ENCODE results near the gene HLA-G.

HLA-G gene

DNA sequence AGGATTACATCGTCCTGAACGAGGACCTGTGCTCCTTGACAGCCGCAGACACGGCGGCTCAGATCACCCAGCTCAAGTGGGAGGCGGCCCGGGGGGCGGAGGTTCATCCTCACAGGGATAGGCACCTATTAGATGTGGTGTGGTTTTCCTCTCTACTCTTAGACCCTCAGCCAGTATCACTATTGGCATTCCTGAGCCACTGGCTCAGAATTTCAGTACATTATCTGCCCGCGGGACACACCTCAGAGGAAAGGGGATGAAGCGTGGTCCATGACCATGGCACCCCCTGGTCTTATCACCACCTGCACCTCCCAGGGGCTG lies 34.6 kb upstream of the HLA-G start:
- Histone ChIP-seq H3K79me2 (ENCODE audit: insufficient read depth, low read length) (no peaks in the 10 kb centered on the region), H3K27me3 (ENCODE audit: insufficient read depth, low read length, poor library complexity) (peaks cover 13% of the 10 kb centered on the region), H3K9ac (ENCODE audit: low read depth, low read length) (no peak overlapping the region), H3K9me3 (ENCODE audit: insufficient read depth, low read length, severe bottlenecking) (no peaks in the 10 kb centered on the region), H3K27ac (ENCODE audit: low read length) (no peak overlapping the region), H3K36me3 (ENCODE audit: insufficient read depth, low read length) (no peaks in the 10 kb centered on the region), H3K4me2 (ENCODE audit: insufficient read depth, low read length) (no peak overlapping the region), H3K4me1 (ENCODE audit: insufficient read depth, low read length) (no peaks in the 10 kb centered on the region), H2AFZ (ENCODE audit: low read depth, low read length) (no peak overlapping the region), H3K4me3 (ENCODE audit: low read depth in 1 of 2, low read length in 2 of 2) (no peak overlapping the region), H4K20me1 (ENCODE audit: insufficient read depth, low read length) (no peaks in the 10 kb centered on the region)
- no peak for DNase-seq
- no peak for TF ChIP-seq EZH2 (IDR thresholded peaks at IDR 0.05; ENCODE audit: borderline replicate concordance, low read depth, low read length, severe bottlenecking)
- TF ChIP-seq, protein P1, sequence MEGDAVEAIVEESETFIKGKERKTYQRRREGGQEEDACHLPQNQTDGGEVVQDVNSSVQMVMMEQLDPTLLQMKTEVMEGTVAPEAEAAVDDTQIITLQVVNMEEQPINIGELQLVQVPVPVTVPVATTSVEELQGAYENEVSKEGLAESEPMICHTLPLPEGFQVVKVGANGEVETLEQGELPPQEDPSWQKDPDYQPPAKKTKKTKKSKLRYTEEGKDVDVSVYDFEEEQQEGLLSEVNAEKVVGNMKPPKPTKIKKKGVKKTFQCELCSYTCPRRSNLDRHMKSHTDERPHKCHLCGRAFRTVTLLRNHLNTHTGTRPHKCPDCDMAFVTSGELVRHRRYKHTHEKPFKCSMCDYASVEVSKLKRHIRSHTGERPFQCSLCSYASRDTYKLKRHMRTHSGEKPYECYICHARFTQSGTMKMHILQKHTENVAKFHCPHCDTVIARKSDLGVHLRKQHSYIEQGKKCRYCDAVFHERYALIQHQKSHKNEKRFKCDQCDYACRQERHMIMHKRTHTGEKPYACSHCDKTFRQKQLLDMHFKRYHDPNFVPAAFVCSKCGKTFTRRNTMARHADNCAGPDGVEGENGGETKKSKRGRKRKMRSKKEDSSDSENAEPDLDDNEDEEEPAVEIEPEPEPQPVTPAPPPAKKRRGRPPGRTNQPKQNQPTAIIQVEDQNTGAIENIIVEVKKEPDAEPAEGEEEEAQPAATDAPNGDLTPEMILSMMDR (IDR thresholded peaks at IDR 0.05; ENCODE audit: borderline replicate concordance, extremely low read depth, low read length, poor library complexity, severe bottlenecking) = no peak
- ATAC-seq (ENCODE audit: insufficient read depth, low read depth) = no peak

DNA sequence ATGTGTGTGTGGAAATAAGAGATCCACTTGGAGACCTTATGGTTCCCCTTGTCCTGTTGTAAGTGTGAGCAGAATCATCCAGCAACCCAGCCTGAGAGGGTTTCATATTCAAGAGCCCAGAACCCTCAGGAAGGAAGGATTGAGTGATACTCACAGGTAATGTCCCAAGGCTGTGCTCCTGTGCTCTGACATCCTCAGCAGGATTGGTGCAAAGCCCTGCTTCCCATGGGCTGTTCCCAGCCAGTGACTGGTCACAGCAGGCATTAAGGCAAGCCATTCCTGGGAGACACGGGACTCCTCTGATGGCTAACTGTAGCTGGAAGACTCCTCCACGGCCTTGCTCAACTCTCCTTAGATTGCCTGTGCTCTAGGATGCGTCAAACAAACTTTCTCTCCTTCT lies 33.8 kb upstream of the HLA-G start:
- Histone ChIP-seq H3K36me3 (ENCODE audit: insufficient read depth, low read length) (no peaks in the 10 kb centered on the region), H3K4me1 (ENCODE audit: insufficient read depth, low read length) (no peaks in the 10 kb centered on the region), H3K79me2 (ENCODE audit: insufficient read depth, low read length) (no peaks in the 10 kb centered on the region), H3K4me2 (ENCODE audit: insufficient read depth, low read length) (no peak overlapping the region), H3K27me3 (ENCODE audit: insufficient read depth, low read length, poor library complexity) (peaks cover 13% of the 10 kb centered on the region), H2AFZ (ENCODE audit: low read depth, low read length) (no peak overlapping the region), H4K20me1 (ENCODE audit: insufficient read depth, low read length) (no peaks in the 10 kb centered on the region), H3K9ac (ENCODE audit: low read depth, low read length) (no peak overlapping the region), H3K4me3 (ENCODE audit: low read depth in 1 of 2, low read length in 2 of 2) (no peak overlapping the region), H3K27ac (ENCODE audit: low read length) (no peak overlapping the region), H3K9me3 (ENCODE audit: insufficient read depth, low read length, severe bottlenecking) (no peaks in the 10 kb centered on the region)
- no peak for DNase-seq
- ATAC-seq (ENCODE audit: insufficient read depth, low read depth) = no peak
- TF ChIP-seq EZH2 (IDR thresholded peaks at IDR 0.05; ENCODE audit: borderline replicate concordance, low read depth, low read length, severe bottlenecking) = no peak
- TF ChIP-seq, protein P1 (IDR thresholded peaks at IDR 0.05; ENCODE audit: borderline replicate concordance, extremely low read depth, low read length, poor library complexity, severe bottlenecking) = no peak

DNA sequence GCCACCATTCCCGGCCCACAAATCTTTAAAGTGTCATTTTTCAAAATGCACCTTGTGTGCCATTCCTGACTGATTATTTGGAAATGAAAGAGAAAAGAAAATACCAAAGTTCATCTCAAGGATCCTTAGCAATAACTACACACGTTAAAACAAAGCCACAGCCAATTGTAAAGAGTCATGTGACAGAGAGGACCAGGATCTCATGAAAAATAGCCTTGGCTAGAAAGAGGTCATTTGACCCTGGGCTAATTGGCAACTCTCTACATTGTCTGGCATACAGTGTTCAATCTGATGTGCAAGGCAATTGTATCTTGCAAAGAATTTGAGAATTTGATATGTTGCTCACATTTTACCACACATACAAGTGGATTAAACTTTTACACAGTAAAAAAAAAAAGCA lies 31.6 kb upstream of the HLA-G start:
- H3K79me2 ChIP-seq (ENCODE audit: insufficient read depth, low read length) = no peaks in the 10 kb centered on the region
- TF ChIP-seq EZH2 (IDR thresholded peaks at IDR 0.05; ENCODE audit: borderline replicate concordance, low read depth, low read length, severe bottlenecking) = no peak
- TF ChIP-seq, protein P1 (IDR thresholded peaks at IDR 0.05; ENCODE audit: borderline replicate concordance, extremely low read depth, low read length, poor library complexity, severe bottlenecking) = no peak
- H3K4me2 ChIP-seq (ENCODE audit: insufficient read depth, low read length) = no peak overlapping the region
- no peaks in the 10 kb centered on the region for H3K4me1 ChIP-seq (ENCODE audit: insufficient read depth, low read length)
- no peak for ATAC-seq (ENCODE audit: insufficient read depth, low read depth)
- no peak for DNase-seq
- H3K9me3 ChIP-seq (ENCODE audit: insufficient read depth, low read length, severe bottlenecking) = no peaks in the 10 kb centered on the region
- peaks cover 13% of the 10 kb centered on the region for H3K27me3 ChIP-seq (ENCODE audit: insufficient read depth, low read length, poor library complexity)
- no peak overlapping the region for H3K4me3 ChIP-seq (ENCODE audit: low read depth in 1 of 2, low read length in 2 of 2)
- H4K20me1 ChIP-seq (ENCODE audit: insufficient read depth, low read length) = no peaks in the 10 kb centered on the region
- H3K9ac ChIP-seq (ENCODE audit: low read depth, low read length) = no peak overlapping the region
- H3K27ac ChIP-seq (ENCODE audit: low read length) = no peak overlapping the region
- H2AFZ ChIP-seq (ENCODE audit: low read depth, low read length) = no peak overlapping the region
- H3K36me3 ChIP-seq (ENCODE audit: insufficient read depth, low read length) = no peaks in the 10 kb centered on the region

DNA sequence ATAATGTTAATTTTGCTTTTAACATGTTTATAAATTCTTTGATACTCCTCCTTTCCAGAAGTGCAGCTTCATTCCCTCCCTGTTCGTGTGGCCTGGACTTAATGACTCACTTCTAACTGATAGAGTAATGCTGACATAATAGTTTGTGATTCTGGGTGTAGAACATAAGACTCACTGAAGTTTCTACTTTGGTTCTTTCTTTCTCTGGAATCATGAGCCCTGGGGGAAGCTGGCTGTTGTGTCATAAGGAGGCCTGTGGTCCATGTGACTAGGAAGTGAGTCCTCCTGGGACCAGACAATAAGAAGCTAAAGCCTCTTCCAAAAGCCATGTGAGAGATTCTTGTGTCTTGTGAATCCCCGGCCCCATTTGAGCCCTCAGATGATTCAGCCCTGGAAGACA lies 30.5 kb upstream of the HLA-G start:
- no peaks in the 10 kb centered on the region for H3K4me1 ChIP-seq (ENCODE audit: insufficient read depth, low read length)
- ATAC-seq (ENCODE audit: insufficient read depth, low read depth) (no peak), DNase-seq (no peak)
- H3K36me3 ChIP-seq (ENCODE audit: insufficient read depth, low read length) = no peaks in the 10 kb centered on the region
- peaks cover 19% of the 10 kb centered on the region for H3K27me3 ChIP-seq (ENCODE audit: insufficient read depth, low read length, poor library complexity)
- TF ChIP-seq EZH2 (IDR thresholded peaks at IDR 0.05; ENCODE audit: borderline replicate concordance, low read depth, low read length, severe bottlenecking) = no peak
- TF ChIP-seq, protein P1 (IDR thresholded peaks at IDR 0.05; ENCODE audit: borderline replicate concordance, extremely low read depth, low read length, poor library complexity, severe bottlenecking) = no peak
- no peak overlapping the region for H3K4me2 ChIP-seq (ENCODE audit: insufficient read depth, low read length)
- H3K27ac ChIP-seq (ENCODE audit: low read length) = no peak overlapping the region
- H3K79me2 ChIP-seq (ENCODE audit: insufficient read depth, low read length) = no peaks in the 10 kb centered on the region
- H2AFZ ChIP-seq (ENCODE audit: low read depth, low read length) = no peak overlapping the region
- no peak overlapping the region for H3K9ac ChIP-seq (ENCODE audit: low read depth, low read length)
- H3K9me3 ChIP-seq (ENCODE audit: insufficient read depth, low read length, severe bottlenecking) = no peaks in the 10 kb centered on the region
- H3K4me3 ChIP-seq (ENCODE audit: low read depth in 1 of 2, low read length in 2 of 2) = no peak overlapping the region
- H4K20me1 ChIP-seq (ENCODE audit: insufficient read depth, low read length) = no peaks in the 10 kb centered on the region
